Measurements from ENCODE around the gene FBLN1. TPM values are rescaled to one million over a fixed set of nuclear protein-coding genes. Genes with fewer than 3 reads are reported as not detected.

The FBLN1 gene
- total RNA-seq, 1 experiment from 2014 or later: 158 TPM

DNA sequence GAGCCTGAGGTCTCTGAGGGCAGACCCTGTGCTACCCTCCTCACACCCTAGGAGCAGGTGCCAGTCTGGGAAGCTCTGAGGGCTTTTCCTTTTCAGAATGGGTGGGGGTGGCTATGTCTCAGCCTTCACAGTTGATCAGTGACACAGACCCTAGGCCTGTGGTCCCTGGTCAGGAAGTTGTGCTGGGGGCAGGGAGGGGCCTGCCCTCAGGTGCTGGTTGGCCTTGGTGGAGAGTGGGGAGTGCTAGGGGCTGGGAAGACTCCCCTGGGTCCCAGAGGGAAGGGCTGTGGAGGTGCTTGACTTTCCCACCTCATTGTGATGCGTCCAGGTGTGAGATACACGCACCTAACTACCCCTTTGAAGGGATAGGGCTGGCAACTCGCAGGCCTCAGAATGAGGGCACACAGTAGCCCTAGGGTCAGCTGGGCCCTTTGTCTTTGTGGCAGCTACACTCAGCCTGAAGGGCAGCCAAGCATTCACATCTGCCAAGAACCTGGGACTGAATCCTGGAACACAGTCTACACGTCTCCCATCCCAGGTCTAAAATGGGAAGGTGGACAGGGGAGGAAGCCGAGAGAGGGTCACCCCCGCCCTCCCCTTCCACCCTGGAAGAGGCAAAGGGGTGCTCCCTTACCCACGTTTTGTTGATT is 137.7 kb downstream of the FBLN1 start:
- no peak overlapping the region for H2AFZ ChIP-seq
- no peak for DNase-seq
- TF ChIP-seq, protein P1, sequence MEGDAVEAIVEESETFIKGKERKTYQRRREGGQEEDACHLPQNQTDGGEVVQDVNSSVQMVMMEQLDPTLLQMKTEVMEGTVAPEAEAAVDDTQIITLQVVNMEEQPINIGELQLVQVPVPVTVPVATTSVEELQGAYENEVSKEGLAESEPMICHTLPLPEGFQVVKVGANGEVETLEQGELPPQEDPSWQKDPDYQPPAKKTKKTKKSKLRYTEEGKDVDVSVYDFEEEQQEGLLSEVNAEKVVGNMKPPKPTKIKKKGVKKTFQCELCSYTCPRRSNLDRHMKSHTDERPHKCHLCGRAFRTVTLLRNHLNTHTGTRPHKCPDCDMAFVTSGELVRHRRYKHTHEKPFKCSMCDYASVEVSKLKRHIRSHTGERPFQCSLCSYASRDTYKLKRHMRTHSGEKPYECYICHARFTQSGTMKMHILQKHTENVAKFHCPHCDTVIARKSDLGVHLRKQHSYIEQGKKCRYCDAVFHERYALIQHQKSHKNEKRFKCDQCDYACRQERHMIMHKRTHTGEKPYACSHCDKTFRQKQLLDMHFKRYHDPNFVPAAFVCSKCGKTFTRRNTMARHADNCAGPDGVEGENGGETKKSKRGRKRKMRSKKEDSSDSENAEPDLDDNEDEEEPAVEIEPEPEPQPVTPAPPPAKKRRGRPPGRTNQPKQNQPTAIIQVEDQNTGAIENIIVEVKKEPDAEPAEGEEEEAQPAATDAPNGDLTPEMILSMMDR (conservative IDR thresholded peaks at IDR 0.05): no peak
- TF ChIP-seq EZH2 (IDR thresholded peaks at IDR 0.05; ENCODE audit: low read depth): no peak
- intact Hi-C loops (cut with micrococcal nuclease; ENCODE audit: unreplicated experiment): loop anchor here (10.0 kb wide), 2 partner anchors 194 to 474 kb away; no protein-coding TSS in a partner anchor
- no TSS peak for BruUV-seq (replicated peaks)
- no peaks in the 10 kb centered on the region for H4K20me1 ChIP-seq (ENCODE audit: insufficient read depth)
- peaks cover 3% of the 10 kb centered on the region; the same call in 1 of the 2 replicates for H3K9me3 ChIP-seq (ENCODE audit: insufficient read depth, low read depth)
- no peak overlapping the region for H3K4me3 ChIP-seq
- H3F3A ChIP-seq (ENCODE audit: insufficient read depth, low read depth): peaks cover 37% of the 10 kb centered on the region
- no peaks in the 10 kb centered on the region for H3K27me3 ChIP-seq (ENCODE audit: insufficient read depth, low read depth)
- peak overlapping the region; percentile 67 for H3K4me2 ChIP-seq
- CTCF ChIA-PET: no interaction called here
- POLR2A ChIA-PET (ENCODE audit: unreplicated experiment): interaction anchor here (0.7 kb wide), 1 partner anchor 48 kb away, joined by 4 read pairs; no protein-coding TSS in a partner anchor
- no peaks in the 10 kb centered on the region for H3K79me2 ChIP-seq (ENCODE audit: low read depth)
- H3K27ac ChIP-seq: peak overlapping the region; percentile 95
- H3K9me2 ChIP-seq (ENCODE audit: insufficient read depth): no peaks in the 10 kb centered on the region
- no peaks in the 10 kb centered on the region for H3K36me3 ChIP-seq (ENCODE audit: low read depth)
- H3K4me1 ChIP-seq (replicated peaks; ENCODE audit: insufficient read depth): peaks cover 56% of the 10 kb centered on the region

DNA sequence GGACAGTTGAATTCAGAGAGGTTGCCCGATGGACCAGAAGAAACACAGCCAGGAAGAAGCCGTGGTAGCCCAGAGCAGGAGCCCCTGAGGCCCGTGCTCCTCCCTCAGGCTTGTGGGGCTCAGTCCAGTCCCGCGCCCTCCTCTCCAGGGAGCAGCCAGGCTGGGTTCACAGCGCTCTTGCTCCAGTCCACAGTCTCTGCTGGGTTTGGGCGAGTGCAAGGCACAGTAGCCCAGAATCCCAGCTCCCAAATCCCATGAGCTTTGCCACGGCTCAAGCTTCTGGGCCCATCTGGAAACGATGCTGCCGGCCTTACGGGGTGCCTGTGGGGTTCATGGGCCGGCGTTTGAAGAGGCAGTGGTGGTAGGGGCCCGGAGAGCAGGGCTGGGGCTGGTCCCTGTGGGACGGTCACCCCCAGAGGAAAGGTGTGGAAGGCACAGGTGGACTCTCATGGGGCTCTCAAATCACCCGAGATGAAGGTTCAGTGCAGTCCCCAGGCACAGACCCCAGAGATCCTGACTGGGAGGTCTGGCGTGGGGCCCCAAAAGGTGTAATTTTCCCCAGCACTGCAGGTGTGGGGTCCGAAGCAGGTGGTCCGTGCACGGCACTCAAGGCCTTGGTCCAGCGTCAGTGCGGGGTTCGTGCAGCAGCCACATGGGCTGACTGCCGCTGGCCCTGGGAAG is 138.4 kb downstream of the FBLN1 start:
- Histone ChIP-seq H3K4me1 (replicated peaks; ENCODE audit: insufficient read depth) (peaks cover 63% of the 10 kb centered on the region), H3K4me2 (peak overlapping the region; percentile 67), H4K20me1 (ENCODE audit: insufficient read depth) (no peaks in the 10 kb centered on the region), H3K27me3 (ENCODE audit: insufficient read depth, low read depth) (no peaks in the 10 kb centered on the region), H2AFZ (no peak overlapping the region), H3F3A (ENCODE audit: insufficient read depth, low read depth) (peaks cover 37% of the 10 kb centered on the region), H3K36me3 (ENCODE audit: low read depth) (no peaks in the 10 kb centered on the region), H3K9me2 (ENCODE audit: insufficient read depth) (no peaks in the 10 kb centered on the region), H3K4me3 (no peak overlapping the region), H3K79me2 (ENCODE audit: low read depth) (no peaks in the 10 kb centered on the region), H3K9me3 (ENCODE audit: insufficient read depth, low read depth) (peaks cover 3% of the 10 kb centered on the region; the same call in 1 of the 2 replicates), H3K27ac (peak overlapping the region; percentile 95)
- no peak for DNase-seq
- no TSS peak for BruUV-seq (replicated peaks)
- intact Hi-C loops (cut with micrococcal nuclease; ENCODE audit: unreplicated experiment): loop anchor here (10.0 kb wide), 2 partner anchors 194 to 474 kb away; no protein-coding TSS in a partner anchor
- TF ChIP-seq, protein P1 (conservative IDR thresholded peaks at IDR 0.05): no peak
- no peak for TF ChIP-seq EZH2 (IDR thresholded peaks at IDR 0.05; ENCODE audit: low read depth)
- CTCF ChIA-PET: no interaction called here
- POLR2A ChIA-PET (ENCODE audit: unreplicated experiment): no interaction called here

DNA sequence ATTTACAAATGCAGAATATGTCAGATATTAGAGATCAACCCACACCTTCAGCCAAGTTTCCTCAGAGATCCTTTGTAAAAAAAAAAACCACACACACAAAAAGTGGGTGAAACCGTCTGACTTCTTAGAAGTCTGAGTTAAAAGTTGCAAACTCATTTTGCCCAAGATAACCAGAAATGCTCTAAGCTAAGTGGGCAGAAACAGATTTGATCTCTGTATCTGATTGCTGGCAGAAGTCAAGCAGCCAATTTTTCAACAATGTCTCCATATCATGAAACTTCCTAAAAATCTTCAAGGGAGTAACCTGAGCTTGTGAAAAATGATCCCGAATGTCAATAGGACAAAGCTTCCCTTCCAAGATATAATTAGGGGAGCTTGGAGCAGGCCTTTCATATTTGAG is 140.3 kb downstream of the FBLN1 start:
- Histone ChIP-seq H3K36me3 (ENCODE audit: low read depth) (no peaks in the 10 kb centered on the region), H3K9me3 (ENCODE audit: insufficient read depth, low read depth) (peaks cover under 1% of the 10 kb centered on the region; the same call in 1 of the 2 replicates), H3K4me1 (replicated peaks; ENCODE audit: insufficient read depth) (peaks cover 61% of the 10 kb centered on the region), H2AFZ (no peak overlapping the region), H4K20me1 (ENCODE audit: insufficient read depth) (no peaks in the 10 kb centered on the region), H3K79me2 (ENCODE audit: low read depth) (no peaks in the 10 kb centered on the region), H3K27me3 (ENCODE audit: insufficient read depth, low read depth) (no peaks in the 10 kb centered on the region), H3K4me3 (no peak overlapping the region), H3K9me2 (ENCODE audit: insufficient read depth) (no peaks in the 10 kb centered on the region), H3F3A (ENCODE audit: insufficient read depth, low read depth) (peaks cover 33% of the 10 kb centered on the region), H3K27ac (0 out of 2 replicates have a peak overlapping the region, but pooled peaks have one; percentile 13), H3K4me2 (peak overlapping the region; percentile 24; the same call in 1 of the 2 replicates)
- intact Hi-C loops (cut with micrococcal nuclease; ENCODE audit: unreplicated experiment): loop anchor here (10.0 kb wide), 2 partner anchors 192 to 472 kb away; no protein-coding TSS in a partner anchor
- CTCF ChIA-PET: no interaction called here
- POLR2A ChIA-PET (ENCODE audit: unreplicated experiment): interaction anchor here (0.6 kb wide), 1 partner anchor 338 kb away, joined by 31 read pairs; no protein-coding TSS in a partner anchor
- DNase-seq: no peak
- no TSS peak for BruUV-seq (replicated peaks)
- TF ChIP-seq, protein P1 (conservative IDR thresholded peaks at IDR 0.05): no peak
- TF ChIP-seq EZH2 (IDR thresholded peaks at IDR 0.05; ENCODE audit: low read depth): no peak

Data from PC-9 (cell line).